Measurements from ENCODE around the gene RAB14.
"Not testable (repeated sequence)": the region's sequence is repeated elsewhere in the genome, so short reads cannot be mapped to it uniquely, and the experiment has no call there.

Gene RAB14

DNA sequence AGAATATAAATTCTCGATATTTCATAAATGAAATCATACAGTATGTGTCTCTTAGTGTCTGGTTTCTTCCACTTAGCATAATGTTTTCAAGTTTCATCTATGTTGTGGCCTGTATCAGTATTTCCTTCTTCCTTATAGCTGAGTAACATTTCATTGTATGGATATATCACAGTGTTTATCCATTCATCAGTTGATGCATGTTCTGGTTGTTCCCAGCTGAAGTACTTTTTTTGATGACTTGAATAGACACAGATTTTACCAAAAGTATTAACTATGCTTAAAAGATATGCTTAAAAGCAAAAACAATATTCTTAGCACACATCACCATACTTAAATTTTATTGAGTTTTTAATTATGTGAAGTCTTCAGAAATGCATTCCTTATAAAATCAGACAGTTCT lies 12.7 kb downstream of the RAB14 start:
- DNase-seq, result no peak

DNA sequence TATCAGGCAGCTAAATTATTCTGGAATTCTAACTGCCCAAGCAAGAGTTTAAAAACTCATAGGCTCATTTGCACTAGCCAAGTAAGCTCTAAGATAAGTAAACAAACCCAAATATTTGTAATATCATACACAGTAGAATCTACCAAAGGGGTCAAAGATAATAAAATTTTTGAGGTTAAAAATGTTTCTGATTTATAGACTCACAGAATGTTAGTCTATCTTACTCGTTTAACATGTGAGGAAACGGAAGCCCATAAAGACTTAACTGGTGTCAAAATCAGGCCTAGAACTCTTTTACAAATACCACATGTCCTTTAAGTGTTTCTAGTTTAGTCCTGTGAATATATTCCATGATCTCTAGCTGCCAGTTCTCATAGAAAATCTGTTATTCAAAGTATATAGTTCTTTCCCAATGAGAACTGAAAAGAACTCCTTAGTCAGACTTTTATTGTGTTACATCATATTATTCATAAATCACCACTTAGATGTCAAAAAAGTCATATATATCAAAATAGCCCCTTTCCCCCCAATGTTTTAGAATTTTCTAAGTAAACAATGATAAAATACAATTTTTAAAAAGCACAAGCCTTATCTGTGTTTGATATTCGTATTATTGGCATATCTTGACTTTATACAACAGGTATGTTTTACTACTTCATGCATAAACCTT lies 13.9 kb downstream of the RAB14 start:
- DNase-seq, result no peak

DNA sequence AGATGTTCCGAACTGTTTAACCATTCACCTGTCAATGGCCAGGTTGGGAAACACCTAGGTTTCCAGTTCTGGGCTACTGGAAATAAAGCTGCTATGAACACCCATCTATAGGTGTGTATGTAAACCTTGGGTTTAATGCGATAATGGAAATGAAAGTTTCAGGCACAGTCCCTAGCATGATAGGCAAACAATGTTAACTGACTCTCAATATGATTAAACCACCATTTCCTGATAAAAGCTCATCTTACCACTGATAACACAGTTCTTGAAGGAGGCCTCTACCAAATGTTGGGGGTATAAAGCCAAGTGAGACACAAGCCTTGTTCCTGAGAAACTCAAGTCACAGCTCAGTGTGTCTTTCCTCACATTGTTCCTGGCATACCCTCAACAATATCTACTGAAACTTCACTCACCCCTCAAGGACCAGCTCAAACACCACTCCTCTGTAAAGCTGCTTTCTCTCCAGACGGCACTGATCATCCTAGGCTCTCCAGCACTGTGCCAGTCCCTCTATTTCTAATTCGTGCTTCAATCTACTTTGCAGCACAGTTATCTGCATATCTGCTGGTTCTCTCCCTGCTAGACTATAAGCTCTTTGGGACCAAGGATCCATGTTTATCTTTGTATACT lies 15.8 kb downstream of the RAB14 start:
- no peak for DNase-seq

DNA sequence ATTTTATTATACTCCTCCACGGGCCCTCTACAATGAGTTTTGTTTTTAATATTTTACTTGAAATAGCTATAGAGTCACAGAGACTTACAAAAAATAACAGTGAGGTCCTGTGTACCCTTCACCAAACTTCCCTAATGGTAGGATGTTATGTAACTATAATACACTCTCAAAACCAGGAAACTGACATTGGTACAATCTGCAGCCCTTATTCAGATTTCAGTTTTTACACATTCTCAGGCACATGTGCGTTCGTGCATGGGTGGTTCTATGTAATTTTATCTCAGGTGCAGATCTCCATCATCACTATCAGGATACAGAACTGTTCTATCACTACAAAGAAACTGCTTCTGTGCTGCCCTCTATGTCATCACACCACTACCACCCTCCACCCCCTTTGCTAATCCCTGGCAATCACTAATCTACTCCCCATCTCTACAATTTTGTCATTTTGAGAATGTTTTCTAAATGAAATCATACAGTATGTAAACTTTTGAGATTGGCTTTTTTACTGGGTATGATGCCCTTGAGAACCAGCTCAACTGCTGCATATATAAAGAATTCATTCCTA lies 16.4 kb downstream of the RAB14 start:
- DNase-seq, result no peak

DNA sequence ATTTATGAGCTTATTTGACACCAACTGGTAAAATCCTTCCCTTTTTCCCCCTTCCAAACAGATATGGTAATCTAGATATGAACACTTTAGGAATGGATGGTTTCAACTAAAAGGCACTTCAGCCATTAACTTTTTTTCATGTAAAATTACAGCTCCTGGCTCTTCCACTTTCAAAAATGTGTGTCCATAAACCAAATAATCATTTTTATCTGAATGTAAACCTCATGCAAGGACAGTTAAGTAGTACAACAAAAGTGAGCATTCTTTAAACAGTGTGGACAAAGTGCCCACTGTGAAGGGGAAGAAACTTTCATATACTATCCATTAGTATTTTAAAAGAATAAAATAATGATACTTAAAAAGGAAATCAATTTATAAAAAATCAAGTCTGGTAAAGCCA lies 17.2 kb downstream of the RAB14 start:
- DNase-seq, result no peak

DNA sequence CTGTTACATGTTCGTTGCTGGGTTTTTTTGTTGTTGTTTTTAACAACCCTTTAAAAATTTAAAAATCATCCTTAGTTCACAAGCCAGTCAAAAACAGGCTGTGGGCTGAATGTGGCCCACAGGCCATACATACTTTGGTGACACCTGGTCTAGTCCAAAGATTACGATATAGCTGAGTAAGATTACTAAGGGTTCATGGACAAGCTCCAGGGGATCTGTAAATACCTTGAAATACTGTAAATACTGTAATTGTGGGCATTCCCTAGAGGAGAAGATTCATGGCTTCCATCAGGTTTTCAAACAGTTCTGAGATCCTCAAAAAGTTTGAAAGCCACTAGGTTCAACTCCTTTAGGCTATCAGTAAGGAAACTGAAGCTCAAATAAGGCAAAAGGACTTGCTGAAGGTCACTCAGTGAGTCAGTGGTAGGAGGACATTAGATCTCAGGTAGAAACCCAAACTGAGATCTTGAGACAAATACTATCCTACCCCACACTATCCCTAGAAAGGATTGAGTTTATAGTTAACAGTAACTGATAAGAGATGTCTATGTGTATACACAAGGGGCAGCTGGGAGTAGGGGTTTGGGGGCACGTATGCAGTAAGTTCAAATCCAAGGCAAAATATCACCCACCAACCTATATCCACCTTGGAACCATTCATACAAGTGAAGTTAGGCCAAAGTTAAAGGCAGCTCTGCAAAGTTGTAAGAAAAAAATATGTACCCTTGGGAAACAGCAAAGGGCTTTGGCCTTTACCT lies 17.8 kb downstream of the RAB14 start:
- no peak for DNase-seq

DNA sequence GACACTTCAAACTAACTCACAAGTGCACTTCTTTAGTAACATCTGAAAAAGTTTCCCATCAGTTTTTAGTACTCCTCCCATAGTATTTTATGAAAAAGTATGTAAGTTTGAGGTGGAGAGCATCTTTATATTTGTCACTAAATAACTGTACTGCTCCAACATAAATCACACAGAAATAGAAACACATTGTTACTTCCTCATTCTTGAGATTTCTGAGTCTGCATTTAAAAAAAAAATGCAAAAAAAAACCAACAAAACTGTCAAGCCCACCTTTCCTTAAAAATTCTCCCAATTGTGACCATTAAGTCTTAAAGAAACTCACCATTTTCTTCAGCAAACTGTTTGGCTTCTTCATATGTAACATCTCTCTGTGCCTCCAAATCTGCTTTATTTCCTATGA lies 18.7 kb downstream of the RAB14 start:
- DNase-seq, result no peak

DNA sequence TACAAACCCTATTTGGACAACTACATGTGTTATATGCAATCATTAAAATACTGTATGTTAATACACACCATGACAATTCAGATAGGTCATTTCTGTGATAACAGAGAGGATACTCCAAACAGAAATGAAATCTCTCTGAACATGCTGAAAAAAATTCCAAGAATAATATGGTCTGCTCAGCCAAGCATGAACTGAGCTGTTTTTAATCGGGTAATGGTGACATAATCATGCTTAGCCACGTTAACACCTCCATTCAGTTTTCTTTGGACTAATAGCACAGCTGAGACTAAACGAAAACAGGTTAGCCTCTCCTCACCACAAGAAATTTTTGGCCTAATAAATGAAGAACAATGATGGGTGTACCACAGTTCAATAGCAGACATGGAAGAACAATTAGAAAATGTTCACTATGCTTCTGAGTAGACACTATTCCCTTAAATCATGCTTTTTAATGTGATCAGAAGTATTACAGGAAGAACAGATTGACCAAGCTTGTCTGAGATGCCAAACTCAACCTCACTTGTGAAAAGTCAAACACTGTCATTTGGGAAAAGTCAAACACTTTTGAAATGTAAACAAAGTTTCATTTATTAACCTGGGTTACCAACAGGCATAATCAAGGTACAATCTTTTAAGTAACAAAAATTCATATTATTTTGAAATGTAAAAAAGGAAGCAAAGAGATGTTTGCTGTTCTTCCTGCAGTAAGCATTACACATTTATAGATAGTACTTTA lies 19.4 kb downstream of the RAB14 start:
- no peak for DNase-seq

DNA sequence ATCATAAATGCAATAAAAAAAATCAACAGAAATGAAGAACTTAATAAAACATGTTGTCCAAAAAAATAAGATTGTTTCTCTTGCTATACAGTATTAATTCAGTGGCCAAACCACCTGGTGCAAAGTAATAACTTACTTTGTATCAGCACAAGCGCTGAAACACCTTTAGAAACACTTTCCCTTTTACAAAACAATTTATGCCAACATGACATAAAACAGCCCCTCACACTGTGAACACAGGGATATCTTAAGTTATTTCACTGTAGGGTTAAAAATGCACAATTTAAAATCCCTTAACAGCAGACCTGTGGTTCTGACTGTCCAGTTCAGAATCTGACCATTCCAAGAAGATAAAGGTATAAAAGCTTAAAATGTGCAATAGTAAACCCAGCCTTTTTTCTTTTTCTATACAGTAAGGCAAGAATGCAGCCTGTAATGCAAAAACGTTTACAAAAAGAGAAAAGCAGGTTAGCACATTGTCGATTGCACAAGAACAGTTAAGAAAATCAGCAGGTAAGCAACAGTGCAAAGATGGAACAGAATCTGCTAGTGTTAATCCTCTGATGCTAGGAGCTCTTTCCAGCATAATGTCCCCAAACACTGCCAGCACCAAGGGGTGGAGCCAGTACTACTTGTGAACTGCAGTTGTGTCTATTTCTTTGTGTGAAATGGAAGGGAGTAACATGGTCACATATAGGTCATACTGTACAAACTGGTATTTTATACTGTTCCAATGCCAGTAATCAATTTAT lies 21.6 kb downstream of the RAB14 start:
- no peak for DNase-seq

DNA sequence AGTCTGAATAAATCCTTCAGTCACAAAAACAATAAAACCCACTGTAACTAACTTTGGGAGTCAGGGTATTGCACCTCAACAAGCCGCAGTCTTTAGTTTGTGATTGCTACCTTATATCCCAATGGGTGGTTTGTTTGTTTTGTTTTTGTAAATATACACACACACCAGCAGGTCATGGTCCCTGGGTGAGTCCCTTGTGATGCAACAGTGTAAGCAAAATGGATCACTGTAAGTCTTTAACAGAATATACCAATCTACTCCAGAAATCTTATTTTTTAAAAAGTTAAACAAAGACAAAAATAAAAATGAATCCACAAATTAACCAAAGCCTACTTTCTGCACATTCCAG lies 22.3 kb downstream of the RAB14 start:
- DNase-seq, result not testable (repeated sequence)

DNA sequence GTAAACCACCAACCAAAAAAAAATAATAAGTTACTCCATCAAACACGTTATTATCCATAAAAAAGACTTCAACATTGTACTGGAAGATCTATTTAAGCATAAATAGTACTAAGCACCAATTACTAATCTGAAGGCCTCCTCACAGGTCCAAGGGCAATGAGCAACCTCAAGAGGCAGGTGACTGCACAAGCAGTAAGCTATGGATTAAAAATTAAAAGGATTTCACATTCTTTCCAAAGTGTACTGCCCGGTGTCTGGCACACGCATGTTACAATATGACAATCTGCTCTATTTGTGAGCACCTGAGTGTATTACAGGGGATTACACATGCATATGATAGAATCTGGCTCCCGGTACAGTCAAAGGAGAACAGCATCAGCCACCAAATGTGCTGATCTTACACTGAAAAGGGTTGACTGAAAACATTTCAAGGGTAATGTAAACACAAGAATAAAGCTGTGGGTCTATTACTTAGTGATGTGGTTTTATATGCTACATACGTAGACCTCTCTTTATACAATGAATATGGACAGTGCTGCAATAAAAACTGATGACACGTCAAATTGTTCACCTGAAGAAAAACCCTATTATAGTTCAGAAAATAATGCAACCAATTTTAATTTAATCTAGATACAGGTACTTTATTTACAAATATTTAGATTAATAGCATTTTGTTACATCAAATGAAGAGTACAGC lies 22.8 kb downstream of the RAB14 start:
- no peak for DNase-seq

DNA sequence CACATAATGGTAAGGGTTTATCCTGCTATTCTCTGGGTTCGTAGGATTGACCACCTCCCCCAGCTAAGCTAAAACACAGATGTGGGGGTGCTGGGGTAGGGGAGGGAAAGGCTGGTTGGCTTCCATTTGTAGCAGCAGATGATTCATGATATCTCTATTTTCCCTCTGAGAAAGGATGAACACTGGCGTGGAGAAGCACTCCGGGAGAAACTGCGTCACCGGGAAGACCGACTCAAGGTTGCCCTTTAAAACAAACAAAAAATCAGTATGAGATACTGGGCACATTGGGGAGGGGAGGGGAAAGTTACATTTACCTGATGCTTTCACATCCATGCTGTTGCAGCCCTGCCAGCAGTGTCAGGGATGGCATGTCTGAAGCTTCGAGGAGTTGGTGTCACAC lies 28.2 kb downstream of the RAB14 start:
- no peak for DNase-seq

DNA sequence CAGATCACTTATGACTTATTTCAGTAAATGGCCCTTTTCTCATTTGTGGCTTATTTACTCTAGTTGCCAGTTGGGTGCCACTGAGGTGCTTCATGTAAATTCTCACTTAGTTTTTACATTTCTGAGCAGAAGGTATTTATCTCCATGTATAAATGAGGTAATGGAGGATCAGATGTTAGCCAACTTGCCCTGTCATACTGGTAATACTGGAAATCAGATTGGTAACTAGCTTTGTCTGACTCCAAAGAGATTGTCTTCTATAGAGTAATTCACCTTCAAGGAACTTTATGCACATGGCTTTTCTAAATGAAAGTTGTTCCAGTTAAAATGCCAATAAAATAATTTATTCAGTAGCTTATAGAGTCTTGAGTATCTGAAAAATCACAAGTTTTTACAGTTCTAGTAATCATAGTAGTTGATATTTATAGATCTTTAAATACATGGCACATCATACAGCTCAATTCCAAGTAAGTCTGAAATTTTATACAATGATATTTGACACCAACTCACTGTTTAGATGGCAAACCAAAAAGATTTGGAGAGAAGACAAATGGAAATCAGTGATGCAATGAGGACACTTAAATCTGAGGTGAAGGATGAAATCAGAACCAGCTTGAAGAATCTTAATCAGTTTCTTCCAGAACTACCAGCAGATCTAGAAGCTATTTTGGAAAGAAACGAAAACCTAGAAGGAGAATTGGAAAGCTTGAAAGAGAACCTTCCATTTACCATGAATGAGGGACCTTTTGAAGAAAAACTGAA lies 28.8 kb downstream of the RAB14 start:
- DNase-seq, result no peak

DNA sequence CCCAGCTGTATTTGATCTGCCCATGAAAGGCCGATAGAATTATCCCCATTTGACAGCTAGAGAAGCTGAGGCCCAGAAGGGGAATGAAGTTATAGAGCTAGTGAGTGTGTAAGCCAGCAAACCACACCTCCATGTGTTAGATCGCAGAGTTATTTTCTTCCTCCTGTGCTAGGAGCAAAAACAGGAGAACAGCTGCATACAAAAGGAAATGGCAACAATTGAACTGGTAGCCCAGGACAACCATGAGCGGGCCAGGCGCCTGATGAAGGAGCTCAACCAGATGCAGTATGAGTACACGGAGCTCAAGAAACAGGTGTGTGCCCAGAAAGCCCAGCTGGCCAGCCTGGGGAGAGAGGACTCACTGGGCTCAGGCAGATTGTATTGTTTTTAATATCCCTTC lies 30.4 kb downstream of the RAB14 start:
- DNase-seq, result no peak

DNA sequence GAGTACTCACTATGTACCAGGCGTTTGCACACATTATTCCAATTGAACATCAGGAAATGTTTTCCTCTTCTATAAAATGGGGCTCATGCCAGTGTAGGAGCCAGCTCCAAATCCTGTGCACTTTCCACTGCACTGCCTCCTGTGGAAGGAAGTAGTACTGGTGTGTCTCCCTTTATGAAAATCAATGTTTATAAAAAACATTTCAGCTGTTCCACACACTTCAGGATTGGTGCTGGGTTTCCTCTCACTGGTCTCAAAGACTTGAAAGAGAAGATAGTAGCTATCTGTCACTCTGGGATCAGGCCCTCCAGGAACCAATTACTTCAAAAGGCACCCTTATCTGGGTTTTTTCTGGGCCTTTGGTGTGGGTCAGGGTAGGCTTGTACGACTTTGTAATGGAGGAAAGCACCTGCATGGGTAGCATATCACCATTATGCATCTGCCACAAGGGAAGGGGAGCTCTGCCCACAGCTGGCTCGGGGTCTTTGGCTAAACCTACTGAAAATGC lies 32.5 kb downstream of the RAB14 start:
- DNase-seq, result no peak

DNA sequence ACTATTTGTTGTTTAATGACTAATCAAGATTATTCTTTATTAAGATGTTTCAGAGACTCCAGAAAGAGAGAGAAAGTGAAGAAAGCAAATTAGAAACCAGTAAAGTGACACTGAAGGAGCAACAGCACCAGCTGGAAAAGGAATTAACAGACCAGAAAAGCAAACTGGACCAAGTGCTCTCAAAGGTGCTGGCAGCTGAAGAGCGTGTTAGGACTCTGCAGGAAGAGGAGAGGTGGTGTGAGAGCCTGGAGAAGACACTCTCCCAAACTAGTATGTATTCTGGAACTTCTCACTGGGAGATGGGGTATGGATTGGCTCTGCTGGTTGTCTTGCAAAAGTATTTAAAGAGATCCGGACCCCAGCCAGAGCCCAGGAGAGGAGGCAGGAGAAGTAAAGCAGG lies 33.6 kb downstream of the RAB14 start:
- no peak for DNase-seq

DNA sequence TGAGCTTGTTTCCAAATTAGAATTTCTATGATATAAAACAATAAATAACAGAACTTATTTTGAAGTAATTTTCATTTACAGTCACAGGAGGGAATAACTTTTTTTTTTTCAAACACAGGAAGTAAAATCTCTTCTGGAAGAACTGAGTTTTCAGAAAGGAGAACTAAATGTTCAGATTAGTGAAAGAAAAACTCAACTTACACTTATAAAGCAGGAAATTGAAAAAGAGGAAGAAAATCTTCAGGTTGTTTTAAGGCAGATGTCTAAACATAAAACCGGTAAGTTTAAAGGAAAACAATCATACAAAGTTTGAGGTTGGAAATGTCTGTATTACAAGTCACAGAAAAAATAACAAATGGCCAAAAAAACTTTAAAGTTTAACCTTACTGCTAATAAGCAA lies 41.6 kb downstream of the RAB14 start:
- no peak for DNase-seq

DNA sequence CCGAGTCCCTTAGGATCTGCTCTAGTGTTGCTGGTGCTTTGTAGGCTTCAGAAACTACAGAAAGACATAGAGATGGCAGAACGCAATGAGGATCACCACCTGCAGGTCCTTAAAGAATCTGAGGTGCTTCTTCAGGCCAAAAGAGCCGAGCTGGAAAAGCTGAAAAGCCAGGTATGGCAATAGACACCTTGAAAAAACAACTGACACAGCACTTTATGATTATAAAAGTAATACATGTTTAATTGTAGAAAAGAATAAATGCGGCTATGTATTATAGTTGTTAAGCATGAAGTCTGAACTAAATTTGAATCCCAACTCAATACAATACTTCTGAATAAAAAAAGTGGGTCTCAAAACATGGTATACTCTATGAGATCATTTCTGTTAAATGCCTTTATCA lies 43.7 kb downstream of the RAB14 start:
- DNase-seq, result no peak

DNA sequence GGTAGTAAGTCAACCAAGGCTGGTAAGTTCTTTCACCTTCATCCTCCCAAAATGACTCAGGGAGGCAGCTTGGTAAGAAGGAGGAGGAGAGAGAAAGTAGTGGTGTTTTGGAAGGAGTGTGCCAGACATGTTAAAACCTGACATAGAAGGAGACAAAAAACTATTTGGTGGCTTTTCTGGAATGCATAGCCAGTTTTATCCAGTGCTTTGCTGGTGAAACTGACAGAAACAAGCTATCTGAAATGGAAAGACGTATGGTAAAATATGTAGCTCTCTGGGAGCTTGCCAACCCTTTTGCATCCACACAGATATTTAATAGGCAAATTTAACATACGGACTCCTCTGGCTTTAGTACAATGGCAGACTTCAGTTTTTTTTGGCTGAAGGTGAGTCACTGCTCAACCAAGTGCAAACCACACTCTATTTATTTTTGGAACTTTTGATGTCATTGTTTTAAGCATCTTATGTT lies 45.4 kb downstream of the RAB14 start:
- DNase-seq, result no peak

DNA sequence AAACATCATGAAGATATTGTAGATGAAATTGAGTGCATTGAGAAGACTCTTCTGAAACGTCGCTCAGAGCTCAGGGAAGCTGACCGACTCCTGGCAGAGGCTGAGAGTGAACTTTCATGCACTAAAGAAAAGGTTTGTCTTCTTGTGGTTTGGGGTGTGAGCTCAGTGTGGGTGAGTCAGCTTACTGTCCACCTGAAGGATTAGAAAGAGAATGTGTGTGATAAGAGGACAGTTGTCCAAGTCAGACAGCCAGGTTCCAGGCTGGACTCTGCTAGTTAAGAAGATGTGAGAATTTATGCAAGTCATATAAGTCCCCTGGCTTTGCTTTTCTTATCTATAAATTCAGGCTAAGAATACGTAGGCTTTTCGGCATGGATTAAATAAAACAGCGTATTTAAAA lies 46.9 kb downstream of the RAB14 start:
- no peak for DNase-seq

DNA sequence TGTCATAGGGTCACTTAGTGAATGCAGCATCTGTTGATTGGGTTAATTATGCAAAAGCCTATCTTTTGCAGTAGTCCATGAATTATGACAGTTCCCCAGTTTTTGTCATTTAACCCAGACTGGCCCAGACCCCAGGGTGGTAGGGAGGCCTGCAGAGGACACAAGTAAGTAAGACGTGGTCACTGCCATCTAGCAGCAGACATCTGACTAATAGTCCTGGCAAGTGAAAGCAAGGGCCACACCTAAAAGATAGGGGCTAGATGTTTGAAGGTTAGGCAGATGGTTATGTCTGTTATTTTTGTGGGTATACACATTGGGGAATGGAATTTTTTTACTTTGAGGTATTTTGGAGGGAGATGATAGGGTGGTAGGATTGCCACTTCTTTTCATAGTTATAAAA lies 48.0 kb downstream of the RAB14 start:
- DNase-seq, result no peak

Measured in activated effector memory CD4-positive, alpha-beta T cell treated with anti-CD3 and anti-CD28 coated beads, Interleukin-2, amount 50 U/mL, for 16 hours (primary cell).